ENCODE results near the gene SAFB2. TPM values are rescaled to one million over a fixed set of nuclear protein-coding genes. Genes with fewer than 3 reads are reported as not detected.

SAFB2 gene
- total RNA-seq, 4 donors from 2014 or later: 22.9 to 105 (median 28.8) TPM

GRCh38 chr19:5587661-5588060, 34.9 kb downstream of the SAFB2 start:
- Histone ChIP-seq H3K27ac (no peak overlapping the region), H3K9me3 (no peaks in the 10 kb centered on the region), H3K4me1 (peaks cover 18% of the 10 kb centered on the region), H3K27me3 (no peaks in the 10 kb centered on the region), H3K36me3 (peaks cover 66% of the 10 kb centered on the region), H3K4me3 (no peak overlapping the region)
- no peak for TF ChIP-seq EP300 (IDR thresholded peaks at IDR 0.05)
- TF ChIP-seq, protein P1, sequence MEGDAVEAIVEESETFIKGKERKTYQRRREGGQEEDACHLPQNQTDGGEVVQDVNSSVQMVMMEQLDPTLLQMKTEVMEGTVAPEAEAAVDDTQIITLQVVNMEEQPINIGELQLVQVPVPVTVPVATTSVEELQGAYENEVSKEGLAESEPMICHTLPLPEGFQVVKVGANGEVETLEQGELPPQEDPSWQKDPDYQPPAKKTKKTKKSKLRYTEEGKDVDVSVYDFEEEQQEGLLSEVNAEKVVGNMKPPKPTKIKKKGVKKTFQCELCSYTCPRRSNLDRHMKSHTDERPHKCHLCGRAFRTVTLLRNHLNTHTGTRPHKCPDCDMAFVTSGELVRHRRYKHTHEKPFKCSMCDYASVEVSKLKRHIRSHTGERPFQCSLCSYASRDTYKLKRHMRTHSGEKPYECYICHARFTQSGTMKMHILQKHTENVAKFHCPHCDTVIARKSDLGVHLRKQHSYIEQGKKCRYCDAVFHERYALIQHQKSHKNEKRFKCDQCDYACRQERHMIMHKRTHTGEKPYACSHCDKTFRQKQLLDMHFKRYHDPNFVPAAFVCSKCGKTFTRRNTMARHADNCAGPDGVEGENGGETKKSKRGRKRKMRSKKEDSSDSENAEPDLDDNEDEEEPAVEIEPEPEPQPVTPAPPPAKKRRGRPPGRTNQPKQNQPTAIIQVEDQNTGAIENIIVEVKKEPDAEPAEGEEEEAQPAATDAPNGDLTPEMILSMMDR (IDR thresholded peaks at IDR 0.05): no peak
- no peak for TF ChIP-seq POLR2AphosphoS5 (IDR thresholded peaks at IDR 0.05)
- TF ChIP-seq POLR2A (IDR thresholded peaks at IDR 0.05): no peak
- DNase-seq (ENCODE audit: low spot score in 2 of 2): no peak
- 83% methylated on average over 21 of the region's 23 CpGs for WGBS

DNA sequence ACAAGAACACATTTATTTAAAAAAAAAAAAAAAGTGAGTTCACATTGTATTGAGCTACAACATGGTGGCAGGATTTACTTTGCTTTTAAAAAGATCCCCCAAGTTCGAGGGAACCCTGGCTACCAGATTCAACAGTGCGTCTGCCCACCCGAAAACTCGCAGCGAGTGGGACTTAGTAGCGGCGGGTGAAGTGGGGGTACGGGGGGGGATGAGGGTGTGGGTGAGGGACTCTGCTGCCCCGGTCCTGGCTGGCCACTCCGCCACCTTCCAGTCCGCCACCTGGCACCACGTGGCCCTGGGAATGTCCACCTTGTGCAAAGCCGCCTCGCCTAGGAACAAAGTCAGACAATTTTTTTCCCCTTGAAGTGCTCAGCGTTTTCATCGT, 35.5 kb downstream of the SAFB2 start:
- Histone ChIP-seq H3K27me3 (no peaks in the 10 kb centered on the region), H3K9me3 (no peaks in the 10 kb centered on the region), H3K4me3 (no peak overlapping the region), H3K27ac (no peak overlapping the region), H3K4me1 (peaks cover 18% of the 10 kb centered on the region), H3K36me3 (peaks cover 64% of the 10 kb centered on the region)
- WGBS: 94% methylated on average over 16 of the region's 16 CpGs
- DNase-seq (ENCODE audit: low spot score in 2 of 2): no peak
- TF ChIP-seq EP300 (IDR thresholded peaks at IDR 0.05) (no peak), POLR2AphosphoS5 (IDR thresholded peaks at IDR 0.05) (no peak), POLR2A (IDR thresholded peaks at IDR 0.05) (no peak)
- TF ChIP-seq, protein P1 (IDR thresholded peaks at IDR 0.05): no peak

DNA sequence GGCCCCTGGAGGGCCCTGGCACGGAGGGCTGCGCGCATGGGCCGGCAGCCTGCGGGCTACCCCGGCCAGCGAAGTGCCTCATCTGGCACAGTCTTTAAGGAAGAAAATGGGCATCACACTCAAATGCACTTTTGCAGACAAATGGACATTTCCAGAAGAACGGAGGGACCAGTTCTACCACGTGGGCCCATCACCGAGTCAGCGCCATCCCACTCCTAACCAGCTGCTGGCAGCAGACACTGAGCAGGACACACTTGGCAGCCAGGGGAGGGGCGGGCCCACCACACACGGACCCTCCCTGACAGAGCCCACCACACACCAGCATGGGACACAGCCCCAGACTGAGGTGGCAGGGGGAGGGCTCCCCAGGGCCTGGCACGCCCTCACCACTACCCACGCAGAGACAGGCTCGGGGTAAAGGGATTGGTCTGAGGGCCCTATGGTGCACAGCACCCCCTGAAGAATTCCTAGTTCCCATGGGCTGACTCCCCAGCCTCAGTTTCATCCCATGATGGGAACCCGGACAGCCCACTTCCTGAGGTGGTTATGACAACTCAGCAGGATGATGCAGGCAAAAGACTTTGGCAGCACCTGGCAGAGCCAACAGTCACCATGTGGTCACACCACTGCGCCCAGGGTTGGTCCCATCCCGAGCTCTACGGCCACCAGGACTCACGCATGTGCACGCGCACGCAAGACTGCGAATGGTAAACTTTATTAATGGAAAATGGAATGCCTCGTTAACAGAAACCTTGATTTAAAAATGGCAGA, 36.1 kb downstream of the SAFB2 start:
- peak overlapping the region; percentile 66 for H3K27ac ChIP-seq
- peaks cover 18% of the 10 kb centered on the region for H3K4me1 ChIP-seq
- no peaks in the 10 kb centered on the region for H3K9me3 ChIP-seq

DNA sequence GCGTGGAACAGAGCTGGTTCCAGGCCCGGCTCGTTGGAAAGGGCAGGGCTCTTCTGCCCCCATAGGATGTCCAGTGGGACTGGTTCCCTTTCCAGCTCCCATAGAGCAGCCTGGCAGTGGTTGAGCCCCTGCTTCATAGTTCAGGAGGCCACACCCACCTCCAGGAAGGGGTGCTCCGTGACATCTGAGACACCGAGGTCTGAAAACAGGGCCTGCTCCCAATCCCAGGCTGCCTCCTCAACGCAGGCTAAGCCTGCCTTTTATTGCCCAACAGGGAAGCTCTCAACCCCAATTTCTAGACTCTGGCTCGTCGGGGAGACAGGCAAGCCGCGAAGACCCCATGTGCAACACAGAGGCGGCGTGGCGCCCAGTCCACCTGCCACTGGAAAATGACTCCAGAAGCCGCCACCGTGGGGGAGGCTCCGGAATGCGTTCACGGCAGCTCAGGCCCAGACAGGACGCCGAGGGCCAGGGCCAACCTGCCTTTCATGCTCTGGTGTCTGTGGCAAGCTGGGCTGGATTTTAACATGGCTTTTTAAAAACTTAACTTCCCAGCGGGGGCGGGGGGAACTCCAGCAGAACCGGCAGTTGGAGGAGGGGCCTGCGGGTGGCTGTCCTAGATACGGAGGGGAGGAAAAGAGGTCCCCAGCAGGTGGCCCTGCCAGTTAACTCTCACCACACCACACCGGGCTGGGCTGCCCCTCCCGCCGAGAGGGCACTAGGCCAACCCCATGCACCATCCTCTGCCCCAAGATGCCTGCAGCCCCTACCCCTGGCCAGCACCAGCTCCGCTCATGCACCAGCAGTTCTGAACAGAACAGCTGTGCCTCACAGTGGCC, 36.9 kb downstream of the SAFB2 start:
- no peak overlapping the region for H3K4me3 ChIP-seq
- no peaks in the 10 kb centered on the region for H3K27me3 ChIP-seq
- H3K9me3 ChIP-seq: no peaks in the 10 kb centered on the region
- 20% methylated on average over 1 of the region's 29 CpGs for WGBS
- TF ChIP-seq, protein P1 (IDR thresholded peaks at IDR 0.05): no peak
- TF ChIP-seq POLR2AphosphoS5 (IDR thresholded peaks at IDR 0.05) (no peak), POLR2A (IDR thresholded peaks at IDR 0.05) (no peak), EP300 (IDR thresholded peaks at IDR 0.05) (no peak)
- peak overlapping the region; percentile 66 for H3K27ac ChIP-seq
- peaks cover 18% of the 10 kb centered on the region for H3K4me1 ChIP-seq
- DNase-seq (ENCODE audit: low spot score in 2 of 2): no peak
- H3K36me3 ChIP-seq: peaks cover 58% of the 10 kb centered on the region

More for the DNA sequence above, 36.1 kb downstream of the SAFB2 start:
- Histone ChIP-seq H3K36me3 (peaks cover 64% of the 10 kb centered on the region), H3K4me3 (no peak overlapping the region), H3K27me3 (no peaks in the 10 kb centered on the region)
- WGBS: 89% methylated on average over 13 of the region's 26 CpGs
- DNase-seq (ENCODE audit: low spot score in 2 of 2): no peak
- TF ChIP-seq POLR2A (IDR thresholded peaks at IDR 0.05) (no peak), EP300 (IDR thresholded peaks at IDR 0.05) (no peak), POLR2AphosphoS5 (IDR thresholded peaks at IDR 0.05) (no peak)
- TF ChIP-seq, protein P1 (IDR thresholded peaks at IDR 0.05): no peak

- no peak overlapping the region for H3K4me3 ChIP-seq
- no peaks in the 10 kb centered on the region for H3K9me3 ChIP-seq
- H3K4me1 ChIP-seq: peaks cover 16% of the 10 kb centered on the region
- H3K36me3 ChIP-seq: peaks cover 15% of the 10 kb centered on the region
- WGBS: 84% methylated on average over 11 of the region's 12 CpGs
- no peaks in the 10 kb centered on the region for H3K27me3 ChIP-seq
- no peak for DNase-seq (ENCODE audit: low spot score in 2 of 2)
- TF ChIP-seq POLR2AphosphoS5 (IDR thresholded peaks at IDR 0.05): no peak
- no peak for TF ChIP-seq POLR2A (IDR thresholded peaks at IDR 0.05)
- TF ChIP-seq, protein P1 (IDR thresholded peaks at IDR 0.05): no peak
- TF ChIP-seq EP300 (IDR thresholded peaks at IDR 0.05): no peak
- no peak overlapping the region for H3K27ac ChIP-seq
Observed at GRCh38 chr19:5580161-5580571, 42.4 kb downstream of the SAFB2 start.
